Fibroblast of the conjunctiva (primary cell): ENCODE results near the gene NUP153.
"Not testable (repeated sequence)": the region's sequence is repeated elsewhere in the genome, so short reads cannot be mapped to it uniquely, and the experiment has no call there.

Experiments used
- DNase-seq: peaks from one replicate; pipeline ENCODE4 v3.0.0-alpha.2; 2010; ENCODE audit warnings: low read depth

Gene NUP153

DNA sequence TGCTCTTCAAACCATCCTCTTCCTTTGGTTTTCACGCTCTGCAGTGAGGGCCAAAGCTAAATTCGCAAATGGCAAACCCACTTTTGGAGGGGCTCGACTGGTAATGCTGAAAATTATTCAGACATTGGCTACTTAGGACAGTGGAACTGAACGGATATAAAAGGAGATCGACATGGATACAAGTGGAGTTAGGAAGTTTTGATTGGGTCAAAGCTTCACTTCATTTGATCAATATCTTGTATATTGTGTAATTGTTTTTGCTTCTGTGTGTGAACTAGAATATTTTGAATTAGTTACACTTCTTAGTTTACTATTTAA is 105.4 kb downstream of the NUP153 start:
- no peak for DNase-seq

GRCh38 chr6:17600527-17601385 is 106.0 kb downstream of the NUP153 start:
- DNase-seq: no peak

DNA sequence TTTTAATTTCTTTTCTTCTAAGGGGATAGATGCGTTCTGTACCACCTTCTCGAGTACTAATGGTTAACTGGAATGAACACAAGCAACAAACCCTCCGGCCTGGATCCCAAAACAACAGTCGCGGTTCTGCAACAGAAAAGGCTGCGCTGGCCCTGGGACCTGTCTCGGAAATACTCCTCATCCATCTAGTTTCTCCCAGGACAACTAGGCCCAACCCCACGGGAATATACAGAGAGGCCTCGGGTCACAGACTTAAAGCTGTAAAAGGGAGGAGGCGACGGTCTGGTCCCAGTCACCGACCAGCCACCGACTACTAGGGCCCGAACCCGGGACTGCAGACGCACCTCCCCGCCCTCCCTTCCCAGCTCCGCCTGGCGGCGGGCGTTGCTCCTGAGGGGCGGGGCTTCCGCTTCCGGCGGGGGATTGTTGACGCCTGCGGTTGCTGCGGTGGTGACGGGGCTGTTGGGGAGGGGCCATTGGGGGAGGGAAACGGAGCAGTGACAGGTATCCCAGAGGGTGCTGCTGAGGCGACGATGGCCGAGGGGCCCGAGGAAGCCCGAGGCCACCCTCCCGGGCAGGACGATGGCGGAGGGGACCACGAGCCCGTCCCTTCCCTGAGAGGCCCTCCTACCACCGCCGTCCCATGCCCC is 106.7 kb downstream of the NUP153 start, which contains the start of gene FAM8A1:
Gene FAM8A1, plus strand, starts transcription at position 426 of the 650 bp plus-strand sequence. Its CDS starts 108 bp downstream, at position 534.
- DNase-seq: peak; percentile 74

GRCh38 chr6:17596085-17596484 is 110.6 kb downstream of the NUP153 start:
- DNase-seq: no peak

DNA sequence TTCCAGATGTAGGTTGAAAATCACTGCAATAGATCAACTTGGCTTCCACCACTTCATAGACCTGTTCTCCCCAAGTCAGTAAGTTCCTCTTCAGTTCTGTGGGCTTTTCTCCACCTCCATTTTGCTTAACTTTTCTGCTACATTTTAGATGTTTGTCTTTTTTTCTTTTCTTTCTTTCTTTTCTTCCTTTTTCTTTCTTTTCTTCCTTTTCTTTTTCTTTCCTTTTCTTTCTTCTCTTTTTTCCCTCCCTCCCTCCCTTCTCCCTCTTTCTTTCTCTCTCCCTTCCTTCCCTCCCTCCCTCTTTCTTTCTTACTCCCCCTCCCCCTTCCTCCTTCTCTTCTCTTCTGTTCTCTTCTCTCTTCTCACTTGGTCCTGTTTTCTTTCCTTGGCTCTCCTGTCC is 113.5 kb downstream of the NUP153 start:
- DNase-seq: no peak

DNA sequence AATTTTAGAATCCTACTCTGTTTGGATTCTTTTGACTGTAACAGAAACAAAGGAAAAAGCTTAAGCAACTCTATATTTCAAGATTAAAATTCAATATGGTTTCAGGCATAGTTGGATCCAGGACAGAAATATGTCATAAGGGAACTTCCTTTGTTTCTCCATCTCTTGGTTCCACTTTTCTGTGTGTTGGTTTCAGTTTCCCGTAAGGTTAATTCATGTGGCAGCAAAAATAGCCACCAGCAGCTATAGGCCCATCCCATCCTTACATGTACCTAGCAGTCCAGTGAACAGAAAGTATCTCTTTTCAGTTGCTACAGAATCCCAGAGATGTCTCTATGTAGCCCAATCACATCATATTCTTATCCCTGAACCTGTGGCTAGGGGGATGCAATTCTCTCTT is 115.4 kb downstream of the NUP153 start:
- DNase-seq: no peak

DNA sequence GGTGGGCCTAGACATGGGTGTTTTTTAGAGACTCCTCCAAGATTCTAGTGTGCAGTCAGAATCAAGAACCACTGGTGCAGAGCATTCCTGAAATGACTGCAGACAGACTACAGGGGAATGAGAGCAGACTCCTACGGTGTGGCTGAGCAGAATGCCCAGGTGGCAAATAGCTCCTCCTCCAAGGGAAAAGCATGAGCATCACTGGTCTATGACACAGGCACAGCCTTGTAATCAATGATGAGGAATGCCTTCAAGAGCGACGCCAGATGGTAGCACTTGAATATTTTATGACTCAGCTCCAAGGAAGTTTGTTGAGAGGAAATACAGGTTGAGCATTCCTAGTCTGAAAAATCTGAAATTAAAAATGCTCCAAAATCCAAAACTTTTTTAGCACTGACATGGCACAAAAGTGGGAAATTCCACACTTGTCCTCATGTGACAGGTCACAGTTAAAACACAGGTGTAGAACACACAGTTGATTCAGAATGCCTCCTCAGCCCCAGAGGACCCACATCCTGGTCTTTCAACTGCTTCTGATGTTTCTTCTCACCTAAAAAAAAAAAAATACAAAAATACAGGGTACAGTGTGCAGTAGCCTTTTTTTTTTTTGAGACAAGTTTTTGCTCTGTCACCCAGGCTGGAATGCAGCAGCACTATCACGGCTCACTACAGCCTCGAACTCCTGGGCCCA is 117.2 kb downstream of the NUP153 start:
- DNase-seq: peak; percentile 29

DNA sequence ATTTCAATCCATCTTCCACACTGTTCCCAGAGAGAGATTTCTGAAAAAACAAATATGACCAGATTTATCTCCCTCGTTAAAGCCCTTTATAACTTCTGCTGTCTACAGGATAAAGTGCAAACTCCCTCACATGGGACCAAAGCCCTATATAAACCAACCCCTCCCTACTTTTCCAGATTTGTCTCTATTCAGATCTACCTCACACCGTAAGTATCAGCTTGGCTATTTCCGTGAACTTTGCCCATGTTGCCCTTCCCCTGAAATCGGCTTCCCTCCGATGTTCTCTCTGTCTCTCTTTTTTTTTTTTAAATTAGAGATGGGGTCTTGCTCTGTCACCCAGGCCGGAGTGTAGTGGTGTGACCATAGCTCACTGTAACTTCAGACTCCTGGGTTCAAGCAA is 118.7 kb downstream of the NUP153 start:
- no peak for DNase-seq

- DNase-seq: not testable (repeated sequence)
Measured at GRCh38 chr6:17586623-17587022, 120.1 kb downstream of the NUP153 start.

DNA sequence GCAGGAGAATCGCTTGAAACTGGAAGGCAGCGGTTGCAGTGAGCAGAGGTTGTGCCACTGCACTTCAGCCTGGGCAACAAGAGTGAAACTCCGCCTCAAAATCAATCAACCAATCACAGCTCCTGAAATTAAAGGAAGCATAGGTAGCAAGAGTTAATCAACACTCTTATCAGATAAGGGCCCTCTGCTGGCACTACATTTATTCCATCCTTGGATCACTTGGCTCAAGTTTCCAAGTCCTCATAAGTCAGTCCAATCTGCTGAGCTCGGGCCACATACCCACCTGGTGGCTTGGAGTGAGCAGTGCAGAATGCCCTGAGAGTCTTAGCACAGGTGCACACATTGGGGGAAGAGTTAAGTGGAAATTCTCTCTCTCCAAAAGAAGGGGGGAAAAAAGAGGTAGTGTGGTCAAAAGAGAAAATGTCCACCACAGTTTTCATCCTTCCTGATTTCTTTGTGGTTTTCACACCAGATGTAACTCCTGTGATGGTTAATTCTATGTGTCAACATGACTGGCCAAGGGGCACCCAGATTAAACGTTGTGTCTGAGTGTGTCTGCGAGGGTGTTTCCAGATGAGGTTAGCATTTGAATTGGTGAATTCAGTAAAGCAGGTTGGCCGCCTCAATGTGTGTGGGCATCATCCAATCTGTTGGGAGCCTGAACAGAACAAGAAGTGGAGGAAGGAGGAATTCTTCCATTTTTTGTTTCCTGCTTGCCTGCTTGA is 120.8 kb downstream of the NUP153 start:
- DNase-seq: no peak

DNA sequence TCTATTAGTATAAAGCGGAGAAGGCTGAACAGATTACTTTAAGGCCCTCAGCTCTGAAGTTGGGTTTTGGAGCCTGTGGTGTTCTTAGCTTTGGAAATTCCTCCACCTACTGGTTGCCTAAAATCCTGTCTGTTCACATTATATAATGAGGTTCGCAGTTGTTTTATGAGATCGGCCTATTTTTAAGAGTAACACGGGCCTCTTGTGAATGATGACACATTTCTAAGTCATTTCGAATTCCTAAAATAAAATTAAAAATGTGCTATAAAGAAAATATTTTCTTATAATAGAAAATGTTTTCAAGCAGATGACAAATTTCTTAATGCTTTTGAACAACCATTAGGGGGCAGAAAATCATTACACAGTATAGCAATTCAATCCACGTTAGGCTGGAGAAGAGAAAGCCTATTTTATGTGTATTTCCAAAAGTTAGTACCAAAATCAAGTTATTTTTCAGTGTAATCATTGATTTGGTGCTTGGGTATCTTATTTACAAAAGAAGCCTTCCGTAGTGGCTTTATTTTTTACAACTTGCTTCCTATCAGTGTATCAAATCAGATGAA is 122.4 kb downstream of the NUP153 start:
- peak; percentile 70 for DNase-seq

GRCh38 chr6:17583811-17584210 is 122.9 kb downstream of the NUP153 start:
- DNase-seq: no peak

DNA sequence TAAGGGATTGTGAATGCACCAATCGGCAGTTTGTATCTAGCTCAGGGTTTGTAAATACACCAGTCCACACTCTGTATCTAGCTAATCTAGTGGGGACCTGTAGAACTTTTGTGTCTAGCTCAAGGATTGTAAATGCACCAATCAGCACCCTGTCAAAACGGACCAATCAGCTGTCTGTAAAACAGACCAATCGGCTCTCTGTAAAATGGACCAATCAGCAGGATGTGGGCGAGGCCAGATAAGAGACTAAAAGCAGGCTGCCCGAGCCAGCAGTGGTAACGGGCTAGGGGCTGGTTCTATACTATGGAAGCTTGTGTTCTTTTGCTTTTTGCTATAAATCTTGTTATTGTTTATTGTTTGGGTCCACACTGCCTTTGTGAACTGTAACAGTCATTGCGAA is 125.4 kb downstream of the NUP153 start:
- DNase-seq: not testable (repeated sequence)

GRCh38 chr6:17580518-17581048 is 126.1 kb downstream of the NUP153 start:
- DNase-seq: peak; percentile 9

DNA sequence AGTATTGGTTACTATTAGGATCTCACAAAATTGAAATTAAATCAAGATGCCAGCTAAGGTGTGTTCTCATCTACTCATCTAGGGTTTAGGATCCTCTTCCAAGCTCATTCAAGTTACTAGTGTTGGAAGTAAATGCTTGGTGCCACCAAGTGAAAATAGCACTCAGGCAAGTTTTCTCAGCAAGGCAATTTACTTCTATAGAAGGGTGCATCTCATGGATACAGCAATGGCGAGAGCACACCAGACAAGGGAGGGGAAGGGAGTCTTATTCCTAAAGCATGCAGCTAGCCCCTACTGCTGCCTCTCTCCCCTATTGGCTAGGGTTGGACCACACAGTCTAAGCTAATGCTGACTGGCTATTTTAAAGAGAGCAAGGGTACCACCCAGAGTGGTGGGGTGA is 129.7 kb downstream of the NUP153 start:
- DNase-seq: no peak

GRCh38 chr6:17574866-17575560 is 131.7 kb downstream of the NUP153 start:
- DNase-seq: peak; percentile 58

DNA sequence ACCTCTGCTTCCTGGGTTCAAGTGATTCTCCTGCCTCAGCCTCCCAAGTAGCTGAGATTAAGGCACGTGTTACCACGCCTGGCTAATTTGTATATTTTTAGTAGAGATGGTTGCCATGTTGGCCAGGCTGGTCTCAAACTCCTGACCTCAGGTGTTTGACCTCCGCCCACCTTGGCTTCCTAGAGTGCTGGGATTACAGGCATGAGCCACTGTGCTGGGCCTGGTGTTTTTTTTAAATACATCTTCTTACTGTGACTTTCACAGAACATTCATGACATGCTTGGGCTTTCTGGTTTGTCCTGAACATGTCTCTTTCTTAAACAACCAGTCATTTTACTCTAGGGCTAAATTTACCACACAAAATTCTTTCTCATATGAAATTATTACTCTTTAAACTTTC is 141.3 kb downstream of the NUP153 start:
- no peak for DNase-seq
